Osteoblast (primary cell): ENCODE results near the gene PKP1. TPM values are rescaled to one million over a fixed set of nuclear protein-coding genes. Genes with fewer than 3 reads are reported as not detected.
A peak's percentile ranks its signal among the peaks of the same experiment; 100 is the strongest.

Experiments
- DNase-seq: peaks from one replicate; pipeline ENCODE4 v3.0.0; 2011; ENCODE audit warnings: low spot score, mixed read lengths; ENCODE audit not compliant: insufficient read length; ENCODE audit errors: missing footprints
- H2AFZ ChIP-seq: 2 replicates; pipeline ENCODE4 v1.6.0; 2011; ENCODE audit warnings: mild to moderate bottlenecking, low read length
- H3K27ac ChIP-seq: 2 replicates; pipeline ENCODE4 v1.5.1; 2011; ENCODE audit warnings: mild to moderate bottlenecking, low read depth, low read length, moderate library complexity
- H3K27me3 ChIP-seq: 2 replicates; pipeline ENCODE4 v1.6.0; 2012; ENCODE audit warnings: mild to moderate bottlenecking, control low read depth, inconsistent platforms, low read length, moderate library complexity; ENCODE audit not compliant: insufficient read depth
- H3K36me3 ChIP-seq: 2 replicates; pipeline ENCODE4 v1.5.1; 2011; ENCODE audit warnings: mild to moderate bottlenecking, low read length, control low read depth, moderate library complexity; ENCODE audit not compliant: insufficient read depth
- H3K4me1 ChIP-seq: 2 replicates; pipeline ENCODE4 v1.5.1; 2011; ENCODE audit warnings: mild to moderate bottlenecking, low read length, control low read depth, moderate library complexity; ENCODE audit not compliant: insufficient read depth
- H3K4me2 ChIP-seq: 2 replicates; pipeline ENCODE4 v1.6.0; 2011; ENCODE audit warnings: mild to moderate bottlenecking, low read length; ENCODE audit not compliant: insufficient read depth
- H3K4me3 ChIP-seq: fragments of 200-600 bp; sonication (generic); 3 replicates; pipeline ENCODE4 v1.5.1; 2012; ENCODE audit warnings: mild to moderate bottlenecking, low read length, inconsistent platforms; ENCODE audit not compliant: insufficient read depth
- H3K79me2 ChIP-seq: 2 replicates; pipeline ENCODE4 v1.6.0; 2012; ENCODE audit warnings: mild to moderate bottlenecking, low read length, control low read depth, inconsistent platforms; ENCODE audit not compliant: insufficient read depth
- H3K9me3 ChIP-seq: 2 replicates; pipeline ENCODE4 v1.5.1; 2011; ENCODE audit warnings: low read depth, low read length, control low read depth
- H4K20me1 ChIP-seq: 2 replicates; pipeline ENCODE4 v1.6.0; 2012; ENCODE audit warnings: mild to moderate bottlenecking, low read length, control low read depth; ENCODE audit not compliant: insufficient read depth
- total RNA-seq: library from RNA; depleted of rRNA; stranded (reverse); fragments of >200 nt; gene quantifications from 2 replicates; pipeline ENCODE4 v1.2.3, GENCODE V29; 2012
- TF ChIP-seq, protein P1 (sequence below): IDR thresholded peaks from 2 replicates; pipeline ENCODE4 v1.5.1; 2011; ENCODE audit warnings: mild to moderate bottlenecking, low read depth, low read length, moderate library complexity; ENCODE audit errors: extremely low read depth

PKP1 gene
- total RNA-seq, 1 donor = under 0.01 TPM

DNA sequence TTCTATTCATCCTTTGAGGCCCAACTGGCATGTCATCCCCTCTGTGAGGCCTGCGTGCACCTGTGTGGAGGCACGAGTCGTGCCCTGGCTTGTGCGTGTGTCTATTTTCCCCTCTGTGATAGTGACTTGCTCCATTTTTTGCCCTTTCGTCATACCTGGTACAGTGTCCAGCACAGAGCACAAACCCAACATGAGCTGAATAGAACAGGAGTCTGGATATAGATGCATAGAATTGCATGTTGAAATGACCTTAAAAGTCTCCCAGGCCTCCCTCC lies 61.7 kb downstream of the PKP1 start:
- H3K36me3 ChIP-seq = no peaks in the 10 kb centered on the region
- TF ChIP-seq, protein P1, sequence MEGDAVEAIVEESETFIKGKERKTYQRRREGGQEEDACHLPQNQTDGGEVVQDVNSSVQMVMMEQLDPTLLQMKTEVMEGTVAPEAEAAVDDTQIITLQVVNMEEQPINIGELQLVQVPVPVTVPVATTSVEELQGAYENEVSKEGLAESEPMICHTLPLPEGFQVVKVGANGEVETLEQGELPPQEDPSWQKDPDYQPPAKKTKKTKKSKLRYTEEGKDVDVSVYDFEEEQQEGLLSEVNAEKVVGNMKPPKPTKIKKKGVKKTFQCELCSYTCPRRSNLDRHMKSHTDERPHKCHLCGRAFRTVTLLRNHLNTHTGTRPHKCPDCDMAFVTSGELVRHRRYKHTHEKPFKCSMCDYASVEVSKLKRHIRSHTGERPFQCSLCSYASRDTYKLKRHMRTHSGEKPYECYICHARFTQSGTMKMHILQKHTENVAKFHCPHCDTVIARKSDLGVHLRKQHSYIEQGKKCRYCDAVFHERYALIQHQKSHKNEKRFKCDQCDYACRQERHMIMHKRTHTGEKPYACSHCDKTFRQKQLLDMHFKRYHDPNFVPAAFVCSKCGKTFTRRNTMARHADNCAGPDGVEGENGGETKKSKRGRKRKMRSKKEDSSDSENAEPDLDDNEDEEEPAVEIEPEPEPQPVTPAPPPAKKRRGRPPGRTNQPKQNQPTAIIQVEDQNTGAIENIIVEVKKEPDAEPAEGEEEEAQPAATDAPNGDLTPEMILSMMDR = no peak

DNA sequence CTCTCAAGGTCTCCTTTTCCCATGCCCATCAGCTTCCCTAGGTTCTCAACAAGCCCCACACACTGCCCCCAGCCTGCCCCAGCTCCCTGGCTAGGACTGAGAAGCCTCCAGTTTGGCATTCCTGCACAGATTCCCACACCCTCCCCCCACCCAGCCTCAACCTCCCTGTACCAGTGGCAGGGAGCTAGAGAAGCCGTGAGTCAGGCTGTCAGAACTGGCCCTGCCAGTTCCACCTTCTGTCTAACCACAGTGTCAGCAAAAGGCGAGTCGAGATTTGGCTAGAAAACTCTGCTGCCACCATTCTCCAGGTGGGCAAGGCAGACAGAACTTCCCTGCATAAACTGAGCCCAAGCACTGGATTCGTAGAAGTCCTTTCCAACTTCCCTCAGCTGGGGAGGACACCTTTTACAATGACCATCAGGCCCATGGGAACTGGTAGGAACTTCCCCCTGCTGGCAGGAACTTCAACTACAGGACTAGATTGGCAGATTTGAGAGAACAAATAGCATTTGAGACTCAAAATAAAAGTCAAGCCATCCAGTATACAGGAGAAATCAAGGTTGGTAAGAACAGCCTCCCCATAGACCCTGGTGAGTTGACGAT lies 63.1 kb downstream of the PKP1 start:
- Histone ChIP-seq H3K4me2 (no peak overlapping the region), H3K4me3 (no peak overlapping the region), H3K27me3 (peaks cover 15% of the 10 kb centered on the region), H2AFZ (peak overlapping the region; percentile 47), H3K27ac (no peak overlapping the region), H3K9me3 (peaks cover 4% of the 10 kb centered on the region), H3K79me2 (no peaks in the 10 kb centered on the region), H4K20me1 (no peaks in the 10 kb centered on the region), H3K36me3 (no peaks in the 10 kb centered on the region), H3K4me1 (no peaks in the 10 kb centered on the region)
- DNase-seq = peak; percentile 91
- TF ChIP-seq, protein P1 = peak; percentile 87

More for the DNA sequence above, 61.7 kb downstream of the PKP1 start:
- no peaks in the 10 kb centered on the region for H3K79me2 ChIP-seq
- no peaks in the 10 kb centered on the region for H4K20me1 ChIP-seq
- H3K27me3 ChIP-seq = peaks cover 28% of the 10 kb centered on the region
- H3K4me1 ChIP-seq = no peaks in the 10 kb centered on the region
- DNase-seq = no peak
- no peak overlapping the region for H3K27ac ChIP-seq
- H3K4me2 ChIP-seq = no peak overlapping the region
- H3K9me3 ChIP-seq = peaks cover 8% of the 10 kb centered on the region
- no peak overlapping the region for H2AFZ ChIP-seq
- H3K4me3 ChIP-seq = no peak overlapping the region

DNA sequence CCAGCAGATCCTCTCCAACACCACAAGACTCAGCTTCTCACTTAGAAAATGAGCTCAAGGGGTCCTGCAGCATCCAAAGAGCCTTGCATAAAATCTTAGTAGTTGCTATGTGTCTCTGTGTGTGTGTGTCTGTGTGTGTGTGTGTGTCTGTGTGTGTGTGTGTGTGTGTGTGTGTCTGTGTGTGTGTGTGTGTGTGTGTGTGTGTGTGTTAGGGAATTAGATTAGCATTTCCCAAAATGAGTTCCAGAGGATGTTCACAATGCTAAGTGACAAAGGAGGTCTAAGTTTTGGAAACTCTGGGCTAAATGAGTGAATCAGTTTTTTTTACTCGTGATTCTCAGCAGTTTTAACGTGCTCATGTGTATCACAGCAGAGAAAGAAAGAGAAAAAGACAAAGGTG lies 63.7 kb downstream of the PKP1 start:
- no peak overlapping the region for H3K27ac ChIP-seq
- no peaks in the 10 kb centered on the region for H3K36me3 ChIP-seq
- H2AFZ ChIP-seq = no peak overlapping the region
- H3K4me2 ChIP-seq = no peak overlapping the region
- H3K4me3 ChIP-seq = no peak overlapping the region
- TF ChIP-seq, protein P1 = no peak
- H4K20me1 ChIP-seq = no peaks in the 10 kb centered on the region
- DNase-seq = no peak
- H3K4me1 ChIP-seq = no peaks in the 10 kb centered on the region
- H3K27me3 ChIP-seq = peaks cover 14% of the 10 kb centered on the region
- peaks cover 3% of the 10 kb centered on the region for H3K9me3 ChIP-seq
- H3K79me2 ChIP-seq = no peaks in the 10 kb centered on the region

DNA sequence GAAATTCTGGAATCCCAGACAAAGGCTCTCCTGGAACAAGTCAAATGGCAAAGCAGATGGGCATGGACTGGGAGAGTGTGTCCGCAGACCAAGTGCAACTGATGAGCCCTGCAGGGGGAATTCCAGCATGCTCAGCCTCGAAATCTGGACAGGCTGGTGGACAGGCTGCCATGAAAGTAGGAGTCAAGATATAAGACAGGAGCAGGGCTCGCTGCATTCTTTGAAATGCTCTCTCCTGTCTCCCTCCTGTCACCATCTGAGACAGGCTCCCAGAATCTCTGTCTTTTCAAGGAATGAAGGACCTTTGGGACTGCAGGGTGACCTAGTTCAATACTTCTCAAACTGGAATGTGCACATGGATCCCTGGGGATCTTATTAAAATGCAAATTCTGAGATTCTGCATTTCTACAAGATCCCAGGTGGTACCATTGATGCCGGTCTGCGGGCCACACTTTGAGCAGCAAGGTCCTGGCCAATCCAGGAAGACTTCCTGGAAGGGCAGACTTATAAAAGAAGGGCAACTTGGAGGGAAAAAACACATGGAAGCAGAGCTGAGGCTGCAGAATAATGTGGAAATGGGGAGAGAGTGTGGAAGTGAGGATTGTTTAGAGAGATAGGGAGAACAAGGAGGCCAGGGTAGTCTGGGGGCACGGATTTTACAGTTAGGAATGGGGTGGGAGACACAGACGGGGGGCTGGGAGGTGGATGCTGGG lies 64.3 kb downstream of the PKP1 start:
- Histone ChIP-seq H3K27me3 (peaks cover 10% of the 10 kb centered on the region), H2AFZ (no peak overlapping the region), H3K4me2 (no peak overlapping the region), H3K4me1 (no peaks in the 10 kb centered on the region), H3K27ac (no peak overlapping the region), H4K20me1 (no peaks in the 10 kb centered on the region), H3K4me3 (no peak overlapping the region), H3K36me3 (no peaks in the 10 kb centered on the region), H3K9me3 (no peaks in the 10 kb centered on the region), H3K79me2 (no peaks in the 10 kb centered on the region)
- TF ChIP-seq, protein P1 = no peak
- no peak for DNase-seq
